Astrocyte (in vitro differentiated cells and primary cell): ENCODE results near the gene HEMK1. TPM values are rescaled to one million over a fixed set of nuclear protein-coding genes. Genes with fewer than 3 reads are reported as not detected.

Experiments used
- DNase-seq: peaks from one replicate; pipeline ENCODE4 v3.0.0-alpha.2; 2010; ENCODE audit warnings: low read depth
- FAIRE-seq: peaks from 2 replicates; lab custom pipeline; 2011; peaks lifted over from hg19 to GRCh38; lab: Jason Lieb, UNC
- H2AFZ ChIP-seq: 2 replicates; pipeline ENCODE4 v1.6.0; 2012; ENCODE audit warnings: low read depth, low read length, inconsistent platforms
- H3K27ac ChIP-seq: 2 replicates; pipeline ENCODE4 v1.5.1; 2011; ENCODE audit warnings: low read depth, low read length, inconsistent platforms
- H3K27me3 ChIP-seq: 2 replicates; pipeline ENCODE4 v1.6.0; 2011; ENCODE audit warnings: low read length, inconsistent platforms; ENCODE audit not compliant: insufficient read depth
- H3K36me3 ChIP-seq: 2 replicates; pipeline ENCODE4 v1.5.1; 2011; ENCODE audit warnings: low read length, inconsistent platforms; ENCODE audit not compliant: insufficient read depth
- H3K4me1 ChIP-seq: 2 replicates; pipeline ENCODE4 v1.5.1; 2011; ENCODE audit warnings: low read length, inconsistent platforms; ENCODE audit not compliant: insufficient read depth
- H3K4me2 ChIP-seq: 2 replicates; pipeline ENCODE4 v1.6.0; 2012; ENCODE audit warnings: low read length, inconsistent platforms
- H3K4me3 ChIP-seq: 2 replicates; pipeline ENCODE4 v1.5.1; 2011; ENCODE audit warnings: low read depth, mild to moderate bottlenecking, low read length, inconsistent platforms; ENCODE audit not compliant: insufficient read depth
- H3K79me2 ChIP-seq: 2 replicates; pipeline ENCODE4 v1.6.0; 2012; ENCODE audit warnings: mild to moderate bottlenecking, low read length, inconsistent platforms; ENCODE audit not compliant: insufficient read depth
- H3K9ac ChIP-seq: 2 replicates; pipeline ENCODE4 v1.6.0; 2012; ENCODE audit warnings: mild to moderate bottlenecking, low read length, inconsistent platforms
- H3K9me3 ChIP-seq: 2 replicates; pipeline ENCODE4 v1.5.1; 2012; ENCODE audit warnings: low read depth, mild to moderate bottlenecking, low read length, inconsistent platforms; ENCODE audit not compliant: insufficient read depth
- H4K20me1 ChIP-seq: 2 replicates; pipeline ENCODE4 v1.6.0; 2012; ENCODE audit warnings: low read length, inconsistent platforms; ENCODE audit not compliant: insufficient read depth
- H3K27ac Mint-ChIP-seq: one replicate; pipeline ENCODE4 v1.8.0; 2021; ENCODE audit warnings: mild to moderate bottlenecking, mixed read lengths; ENCODE audit not compliant: unreplicated experiment
- H3K27me3 Mint-ChIP-seq: one replicate; pipeline ENCODE4 v1.8.0; 2021; ENCODE audit warnings: low read depth, mixed read lengths; ENCODE audit not compliant: unreplicated experiment
- H3K36me3 Mint-ChIP-seq: one replicate; pipeline ENCODE4 v1.8.0; 2021; ENCODE audit warnings: low read depth, mixed read lengths; ENCODE audit not compliant: unreplicated experiment
- H3K4me1 Mint-ChIP-seq: one replicate; pipeline ENCODE4 v1.8.0; 2021; ENCODE audit warnings: low read depth, mixed read lengths; ENCODE audit not compliant: unreplicated experiment
- H3K4me3 Mint-ChIP-seq: one replicate; pipeline ENCODE4 v1.8.0; 2021; ENCODE audit warnings: mild to moderate bottlenecking, moderate library complexity, mixed read lengths; ENCODE audit not compliant: unreplicated experiment
- H3K9me3 Mint-ChIP-seq: one replicate; pipeline ENCODE4 v1.8.0; 2021; ENCODE audit warnings: mild to moderate bottlenecking, mixed read lengths; ENCODE audit not compliant: unreplicated experiment
- CTCF ChIP-seq: IDR thresholded peaks from 2 replicates; pipeline ENCODE4 v1.5.1; 2011; ENCODE audit warnings: low read depth, mild to moderate bottlenecking, inconsistent platforms, low read length, moderate library complexity; ENCODE audit not compliant: insufficient read depth
- EZH2 ChIP-seq: IDR thresholded peaks from 2 replicates; pipeline ENCODE4 v1.6.1; 2012; ENCODE audit warnings: mild to moderate bottlenecking, low read length, inconsistent platforms; ENCODE audit not compliant: insufficient read depth
- total RNA-seq: library from RNA; stranded (reverse); gene quantifications from 2 replicates; pipeline ENCODE4 v1.2.1, GENCODE V29; 2021

The HEMK1 gene
- total RNA-seq, 1 donor from 2014 or later: 13.6 TPM

GRCh38 chr3:50537421-50538129 is 31.7 kb upstream of the HEMK1 start:
- Mint-ChIP-seq H3K27ac (no peak overlapping the region), H3K4me3 (no peak overlapping the region), H3K9me3 (no peaks in the 10 kb centered on the region), H3K4me1 (peaks cover 11% of the 10 kb centered on the region), H3K27me3 (peaks cover 62% of the 10 kb centered on the region), H3K36me3 (peaks cover 9% of the 10 kb centered on the region)
- H3K27me3 ChIP-seq: peaks cover 13% of the 10 kb centered on the region
- no peak for DNase-seq
- H4K20me1 ChIP-seq: no peaks in the 10 kb centered on the region
- no peak overlapping the region for H3K4me2 ChIP-seq
- FAIRE-seq: no peak
- no peak overlapping the region for H2AFZ ChIP-seq
- H3K9ac ChIP-seq: no peak overlapping the region
- H3K27ac ChIP-seq: no peak overlapping the region
- H3K9me3 ChIP-seq: no peaks in the 10 kb centered on the region
- TF ChIP-seq CTCF: no peak
- no peak for TF ChIP-seq EZH2
- no peaks in the 10 kb centered on the region for H3K79me2 ChIP-seq
- no peaks in the 10 kb centered on the region for H3K36me3 ChIP-seq
- no peaks in the 10 kb centered on the region for H3K4me1 ChIP-seq
- no peak overlapping the region for H3K4me3 ChIP-seq

- no peak overlapping the region for H3K4me3 Mint-ChIP-seq
- Histone ChIP-seq H3K36me3 (no peaks in the 10 kb centered on the region), H3K27ac (no peak overlapping the region), H4K20me1 (no peaks in the 10 kb centered on the region), H3K9me3 (no peaks in the 10 kb centered on the region), H3K4me1 (no peaks in the 10 kb centered on the region), H3K4me3 (no peak overlapping the region), H2AFZ (no peak overlapping the region), H3K27me3 (peaks cover 13% of the 10 kb centered on the region), H3K79me2 (no peaks in the 10 kb centered on the region), H3K9ac (no peak overlapping the region), H3K4me2 (no peak overlapping the region)
- FAIRE-seq (no peak), DNase-seq (no peak)
- peaks cover 50% of the 10 kb centered on the region for H3K27me3 Mint-ChIP-seq
- TF ChIP-seq EZH2 (no peak), CTCF (no peak)
- H3K36me3 Mint-ChIP-seq: peaks cover 9% of the 10 kb centered on the region
- H3K27ac Mint-ChIP-seq: no peak overlapping the region
- H3K4me1 Mint-ChIP-seq: peaks cover 5% of the 10 kb centered on the region
- no peaks in the 10 kb centered on the region for H3K9me3 Mint-ChIP-seq
These were observed 29.7 kb upstream of the HEMK1 start for GRCh38 chr3:50539356-50540286.
